HEK293 (cell line): ENCODE data around the gene CFAP45.

Source experiments
- CTCF ChIA-PET: fragments of 350-600 bp; formaldehyde crosslinking; extraction: SDS; loops from one replicate; lab custom pipeline; 2021; ENCODE audit warnings: antibody characterized with exemption; lab: Yijun Ruan, JAX
- POLR2A ChIA-PET: fragments of 300-600 bp; formaldehyde crosslinking; extraction: SDS; loops from one replicate; lab custom pipeline; 2020; ENCODE audit warnings: antibody characterized with exemption, inconsistent platforms; lab: Yijun Ruan, JAX
- H3K27ac ChIP-seq: fragments of 200-500 bp; sonication (Bioruptor generic); 2 replicates; pipeline ENCODE4 v1.5.1; 2014; ENCODE audit warnings: low read depth, low read length, control low read depth, inconsistent platforms; ENCODE audit errors: extremely low read depth
- H3K36me3 ChIP-seq, 2 experiments: fragments of 200-500 bp in 1 of 2; sonication (Bioruptor generic) in 1 of 2; 1 replicate in 1 of 2; 2 replicates in 1 of 2; pipeline ENCODE4 v1.5.1; 2014 to 2017; ENCODE audit warnings: inconsistent platforms in 2 of 2, low read length in 2 of 2; ENCODE audit not compliant: control insufficient read depth in 2 of 2, insufficient read depth in 1 of 2
- H3K4me1 ChIP-seq: fragments of 200-500 bp; sonication (Bioruptor generic); 2 replicates; pipeline ENCODE4 v1.5.1; 2014; ENCODE audit warnings: mild to moderate bottlenecking, low read length, inconsistent platforms; ENCODE audit not compliant: control insufficient read depth, insufficient read depth
- H3K4me3 ChIP-seq: 2 replicates; pipeline ENCODE4 v1.5.1; 2011; ENCODE audit warnings: low read depth, mild to moderate bottlenecking, control low read depth, low read length, moderate library complexity
- H3K9me3 ChIP-seq: fragments of 200-500 bp; sonication (Bioruptor generic); 2 replicates; pipeline ENCODE4 v1.5.1; 2014; ENCODE audit warnings: low read depth, low read length, inconsistent platforms; ENCODE audit not compliant: control insufficient read depth, insufficient read depth
- FEZF1 ChIP-seq: fragments of 450-650 bp; formaldehyde crosslinking; IDR thresholded peaks from 2 replicates; pipeline ENCODE4 v1.5.1; 2016; ENCODE audit warnings: missing biosample characterization, missing genetic modification characterization
- HOXA7 ChIP-seq: sonication (generic); formaldehyde crosslinking; IDR thresholded peaks from 2 replicates; pipeline ENCODE4 v1.8.1; 2022; ENCODE audit warnings: missing genetic modification reagents, borderline replicate concordance
- HOXC10 ChIP-seq: sonication (generic); formaldehyde crosslinking; IDR thresholded peaks from 2 replicates; pipeline ENCODE4 v1.8.1; 2023; ENCODE audit warnings: mild to moderate bottlenecking, missing genetic modification reagents
- ZBTB10 ChIP-seq: fragments of 450-650 bp; formaldehyde crosslinking; IDR thresholded peaks from 2 replicates; pipeline ENCODE4 v1.5.1; 2016; ENCODE audit warnings: missing biosample characterization, missing genetic modification characterization
- ZBTB48 ChIP-seq: fragments of 450-650 bp; formaldehyde crosslinking; IDR thresholded peaks from 2 replicates; pipeline ENCODE4 v1.5.1; 2016; ENCODE audit warnings: missing biosample characterization, missing genetic modification characterization
- ZIC2 ChIP-seq: fragments of 450-650 bp; formaldehyde crosslinking; IDR thresholded peaks from 2 replicates; pipeline ENCODE4 v1.5.1; 2016; ENCODE audit warnings: missing biosample characterization, missing genetic modification characterization
- ZNF157 ChIP-seq: fragments of 450-650 bp; formaldehyde crosslinking; IDR thresholded peaks from 2 replicates; pipeline ENCODE4 v1.5.1; 2016; ENCODE audit warnings: missing biosample characterization, missing genetic modification characterization
- ZNF184 ChIP-seq: fragments of 450-650 bp; IDR thresholded peaks from 2 replicates; pipeline ENCODE4 v1.5.1; 2018; ENCODE audit warnings: missing biosample characterization, mild to moderate bottlenecking, missing genetic modification characterization
- ZNF221 ChIP-seq: fragments of 450-650 bp; formaldehyde crosslinking; IDR thresholded peaks from 2 replicates; pipeline ENCODE4 v1.5.1; 2017; ENCODE audit warnings: missing biosample characterization, missing genetic modification characterization, borderline replicate concordance
- ZNF280D ChIP-seq: fragments of 450-650 bp; formaldehyde crosslinking; IDR thresholded peaks from 2 replicates; pipeline ENCODE4 v1.5.1; 2016; ENCODE audit warnings: missing biosample characterization, missing genetic modification characterization
- ZNF292 ChIP-seq: fragments of 450-650 bp; formaldehyde crosslinking; IDR thresholded peaks from 2 replicates; pipeline ENCODE4 v1.5.1; 2016; ENCODE audit warnings: low read depth, missing biosample characterization, missing genetic modification characterization, borderline replicate concordance
- ZNF335 ChIP-seq: fragments of 450-650 bp; formaldehyde crosslinking; conservative IDR thresholded peaks from 2 replicates; pipeline ENCODE4 v1.5.1; 2016; ENCODE audit warnings: missing biosample characterization, missing genetic modification characterization
- ZNF37A ChIP-seq: fragments of 450-650 bp; IDR thresholded peaks from 2 replicates; pipeline ENCODE4 v1.5.1; 2018; ENCODE audit warnings: missing biosample characterization, missing genetic modification characterization
- ZNF416 ChIP-seq: fragments of 450-650 bp; formaldehyde crosslinking; IDR thresholded peaks from 2 replicates; pipeline ENCODE4 v1.5.1; 2016; ENCODE audit warnings: missing biosample characterization, missing genetic modification characterization
- ZNF423 ChIP-seq: fragments of 450-650 bp; formaldehyde crosslinking; IDR thresholded peaks from 2 replicates; pipeline ENCODE4 v1.5.1; 2016; ENCODE audit warnings: missing biosample characterization, missing genetic modification characterization
- ZNF426 ChIP-seq: fragments of 450-650 bp; formaldehyde crosslinking; IDR thresholded peaks from 2 replicates; pipeline ENCODE4 v1.5.1; 2017; ENCODE audit warnings: missing biosample characterization, missing genetic modification characterization, mild to moderate bottlenecking, inconsistent platforms, moderate library complexity
- ZNF513 ChIP-seq: fragments of 450-650 bp; IDR thresholded peaks from 2 replicates; pipeline ENCODE4 v1.5.1; 2018; ENCODE audit warnings: missing biosample characterization, missing genetic modification characterization
- ZNF571 ChIP-seq: fragments of 450-650 bp; formaldehyde crosslinking; IDR thresholded peaks from 2 replicates; pipeline ENCODE4 v1.5.0; 2017; ENCODE audit warnings: missing biosample characterization, missing genetic modification characterization
- ZNF580 ChIP-seq: fragments of 450-650 bp; formaldehyde crosslinking; IDR thresholded peaks from 2 replicates; pipeline ENCODE4 v1.5.1; 2016; ENCODE audit warnings: missing biosample characterization, missing genetic modification characterization
- ZNF626 ChIP-seq: fragments of 450-650 bp; sonication (Bioruptor Pico); formaldehyde crosslinking; IDR thresholded peaks from 2 replicates; pipeline ENCODE4 v1.5.1; 2018; ENCODE audit warnings: missing biosample characterization, missing genetic modification characterization, inconsistent platforms
- ZNF654 ChIP-seq: fragments of 450-650 bp; formaldehyde crosslinking; IDR thresholded peaks from 2 replicates; pipeline ENCODE4 v1.5.1; 2016; ENCODE audit warnings: low read depth, missing biosample characterization, missing genetic modification characterization
- ZNF658 ChIP-seq: fragments of 450-650 bp; formaldehyde crosslinking; IDR thresholded peaks from 2 replicates; pipeline ENCODE4; 2016; ENCODE audit warnings: missing biosample characterization, missing genetic modification characterization
- ZNF670 ChIP-seq: fragments of 450-650 bp; formaldehyde crosslinking; IDR thresholded peaks from 2 replicates; pipeline ENCODE4 v1.5.1; 2016; ENCODE audit warnings: missing biosample characterization, missing genetic modification characterization, low read depth
- ZNF677 ChIP-seq: fragments of 450-650 bp; IDR thresholded peaks from 2 replicates; pipeline ENCODE4 v1.5.0; 2018; ENCODE audit warnings: missing biosample characterization, mild to moderate bottlenecking, missing genetic modification characterization, moderate library complexity
- ZNF747 ChIP-seq: fragments of 450-650 bp; formaldehyde crosslinking; IDR thresholded peaks from 2 replicates; pipeline ENCODE4 v1.5.1; 2016; ENCODE audit warnings: missing biosample characterization, missing genetic modification characterization
- ZNF777 ChIP-seq: fragments of 450-650 bp; formaldehyde crosslinking; IDR thresholded peaks from 2 replicates; pipeline ENCODE4 v1.5.1; 2017; ENCODE audit warnings: missing biosample characterization, missing genetic modification characterization, borderline replicate concordance
- ZNF837 ChIP-seq: fragments of 450-650 bp; formaldehyde crosslinking; IDR thresholded peaks from 2 replicates; pipeline ENCODE4 v1.5.1; 2016; ENCODE audit warnings: missing biosample characterization, missing genetic modification characterization
- ZSCAN16 ChIP-seq: fragments of 450-650 bp; formaldehyde crosslinking; IDR thresholded peaks from 2 replicates; pipeline ENCODE4 v1.5.1; 2016; ENCODE audit warnings: missing biosample characterization, missing genetic modification characterization
- ZSCAN18 ChIP-seq: fragments of 450-650 bp; formaldehyde crosslinking; IDR thresholded peaks from 2 replicates; pipeline ENCODE4 v1.5.1; 2016; ENCODE audit warnings: missing biosample characterization, missing genetic modification characterization

Gene CFAP45

GRCh38 chr1:159828581-159829272, 71.2 kb downstream of the CFAP45 start:
- Histone ChIP-seq H3K27ac (no peak overlapping the region), H3K36me3 (no peaks in the 10 kb centered on the region), H3K4me1 (no peaks in the 10 kb centered on the region), H3K9me3 (no peaks in the 10 kb centered on the region), H3K4me3 (no peak overlapping the region)
- ChIA-PET POLR2A (no interaction called here), CTCF (interaction anchor here (1.0 to 4.1 kb wide), 2 partner anchors 9 to 30 kb away, joined by 3 to 24 read pairs; no protein-coding TSS in a partner anchor)
- TF ChIP-seq ZNF157: no peak
- TF ChIP-seq ZNF626 (tag by site-specific recombination): no peak
- no peak for TF ChIP-seq ZNF221 (tag by site-specific recombination)
- TF ChIP-seq ZSCAN18: no peak
- TF ChIP-seq ZIC2 (tag by site-specific recombination): no peak
- no peak for TF ChIP-seq FEZF1 (tag by site-specific recombination)
- TF ChIP-seq ZNF423: no peak
- no peak for TF ChIP-seq ZNF335
- no peak for TF ChIP-seq ZNF426
- TF ChIP-seq ZBTB48 (tag by site-specific recombination): no peak
- TF ChIP-seq ZNF654: no peak
- no peak for TF ChIP-seq ZNF670 (tag by site-specific recombination)
- TF ChIP-seq ZNF37A: no peak
- no peak for TF ChIP-seq ZNF677 (tag by site-specific recombination)
- TF ChIP-seq HOXC10 (CRISPR knock-in tag): no peak
- TF ChIP-seq ZBTB10 (tag by site-specific recombination): no peak
- no peak for TF ChIP-seq ZNF747 (tag by site-specific recombination)
- no peak for TF ChIP-seq ZNF658
- no peak for TF ChIP-seq ZNF416

GRCh38 chr1:159828176-159828575, 71.8 kb downstream of the CFAP45 start:
- ChIA-PET CTCF (interaction anchor here (4.1 kb wide), 1 partner anchor 30 kb away, joined by 24 read pairs; no protein-coding TSS in a partner anchor), POLR2A (no interaction called here)
- no peaks in the 10 kb centered on the region for H3K9me3 ChIP-seq
- H3K36me3 ChIP-seq: no peaks in the 10 kb centered on the region
- no peak overlapping the region for H3K4me3 ChIP-seq
- no peak overlapping the region for H3K27ac ChIP-seq
- H3K4me1 ChIP-seq: no peaks in the 10 kb centered on the region
- TF ChIP-seq ZNF513 (tag by site-specific recombination) (no peak), HOXA7 (CRISPR knock-in tag) (no peak), ZNF184 (tag by site-specific recombination) (no peak), ZNF837 (no peak), ZNF777 (tag by site-specific recombination) (no peak), ZSCAN16 (no peak), ZNF280D (tag by site-specific recombination) (no peak), ZNF37A (no peak), ZNF292 (no peak), ZNF571 (no peak), ZNF580 (no peak)
